ENCODE results near the gene PTCRA. TPM values are rescaled to one million over a fixed set of nuclear protein-coding genes. Genes with fewer than 3 reads are reported as not detected.

Gene PTCRA
- total RNA-seq, 1 experiment from 2014 or later: not detected

DNA sequence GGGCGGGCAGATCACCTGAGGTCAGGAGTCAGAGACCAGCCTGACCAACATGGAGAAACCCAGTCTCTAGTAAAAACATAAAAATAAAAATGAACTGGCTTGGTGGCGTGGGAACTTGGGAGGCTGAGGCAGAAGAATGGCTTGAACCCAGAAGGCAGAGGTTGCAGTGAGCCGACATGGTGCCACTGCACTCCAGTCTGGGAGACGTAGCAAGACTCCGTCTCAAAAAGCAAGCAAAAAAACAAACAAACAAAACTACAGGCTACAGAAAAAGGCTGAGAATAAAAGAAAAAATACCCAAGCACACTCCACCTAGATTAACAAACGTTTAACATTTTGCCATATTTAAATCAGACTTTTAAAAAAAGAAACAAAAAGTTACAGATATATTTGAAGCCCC, 5.9 kb downstream of the PTCRA start (continued):
- TF ChIP-seq, protein P1, sequence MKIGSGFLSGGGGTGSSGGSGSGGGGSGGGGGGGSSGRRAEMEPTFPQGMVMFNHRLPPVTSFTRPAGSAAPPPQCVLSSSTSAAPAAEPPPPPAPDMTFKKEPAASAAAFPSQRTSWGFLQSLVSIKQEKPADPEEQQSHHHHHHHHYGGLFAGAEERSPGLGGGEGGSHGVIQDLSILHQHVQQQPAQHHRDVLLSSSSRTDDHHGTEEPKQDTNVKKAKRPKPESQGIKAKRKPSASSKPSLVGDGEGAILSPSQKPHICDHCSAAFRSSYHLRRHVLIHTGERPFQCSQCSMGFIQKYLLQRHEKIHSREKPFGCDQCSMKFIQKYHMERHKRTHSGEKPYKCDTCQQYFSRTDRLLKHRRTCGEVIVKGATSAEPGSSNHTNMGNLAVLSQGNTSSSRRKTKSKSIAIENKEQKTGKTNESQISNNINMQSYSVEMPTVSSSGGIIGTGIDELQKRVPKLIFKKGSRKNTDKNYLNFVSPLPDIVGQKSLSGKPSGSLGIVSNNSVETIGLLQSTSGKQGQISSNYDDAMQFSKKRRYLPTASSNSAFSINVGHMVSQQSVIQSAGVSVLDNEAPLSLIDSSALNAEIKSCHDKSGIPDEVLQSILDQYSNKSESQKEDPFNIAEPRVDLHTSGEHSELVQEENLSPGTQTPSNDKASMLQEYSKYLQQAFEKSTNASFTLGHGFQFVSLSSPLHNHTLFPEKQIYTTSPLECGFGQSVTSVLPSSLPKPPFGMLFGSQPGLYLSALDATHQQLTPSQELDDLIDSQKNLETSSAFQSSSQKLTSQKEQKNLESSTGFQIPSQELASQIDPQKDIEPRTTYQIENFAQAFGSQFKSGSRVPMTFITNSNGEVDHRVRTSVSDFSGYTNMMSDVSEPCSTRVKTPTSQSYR (CRISPR knock-in tag; IDR thresholded peaks at IDR 0.05): no peak
- no peak for TF ChIP-seq NR1H2 (CRISPR knock-in tag; IDR thresholded peaks at IDR 0.05)
- TF ChIP-seq MXD4 (CRISPR knock-in tag; IDR thresholded peaks at IDR 0.05; ENCODE audit: borderline replicate concordance): no peak
- TF ChIP-seq FOXP1 (CRISPR knock-in tag; IDR thresholded peaks at IDR 0.05; ENCODE audit: borderline replicate concordance): no peak

DNA sequence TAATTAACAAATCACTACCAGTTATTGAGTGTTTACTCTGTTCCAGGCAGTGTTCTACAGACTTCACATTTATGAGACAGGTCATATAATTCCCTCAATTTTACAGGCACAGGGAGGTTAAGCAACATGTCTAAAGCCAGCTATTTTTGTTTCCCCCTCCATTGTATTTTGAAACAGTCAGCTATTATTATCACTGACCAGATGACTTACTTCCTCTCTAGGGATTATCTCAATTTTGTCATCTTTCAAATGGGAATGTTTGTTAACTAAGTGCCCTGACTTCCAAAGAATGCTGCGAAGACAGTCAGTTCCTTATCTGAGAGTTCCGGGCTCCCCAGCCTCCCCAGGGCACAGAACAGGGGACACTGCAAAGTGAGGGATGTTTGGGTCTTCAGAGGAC, 7.8 kb downstream of the PTCRA start:
- CTCF ChIA-PET: no interaction called here
- H3K36me3 Mint-ChIP-seq: no peaks in the 10 kb centered on the region
- no peaks in the 10 kb centered on the region for H3K9me3 Mint-ChIP-seq
- TF ChIP-seq CREM (CRISPR knock-in tag; IDR thresholded peaks at IDR 0.05): no peak
- POLR2A ChIA-PET: interaction anchor here (0.5 kb wide), 1 partner anchor 24 kb away, joined by 3 read pairs; no protein-coding TSS in a partner anchor
- H3K4me3 Mint-ChIP-seq: no peak overlapping the region
- H3K27ac Mint-ChIP-seq: no peak overlapping the region
- no peaks in the 10 kb centered on the region for H3K27me3 Mint-ChIP-seq (ENCODE audit: low read depth)
- ATAC-seq (no peak), DNase-seq (ENCODE audit: low spot score) (no peak)
- peaks cover 11% of the 10 kb centered on the region for H3K4me1 Mint-ChIP-seq

DNA sequence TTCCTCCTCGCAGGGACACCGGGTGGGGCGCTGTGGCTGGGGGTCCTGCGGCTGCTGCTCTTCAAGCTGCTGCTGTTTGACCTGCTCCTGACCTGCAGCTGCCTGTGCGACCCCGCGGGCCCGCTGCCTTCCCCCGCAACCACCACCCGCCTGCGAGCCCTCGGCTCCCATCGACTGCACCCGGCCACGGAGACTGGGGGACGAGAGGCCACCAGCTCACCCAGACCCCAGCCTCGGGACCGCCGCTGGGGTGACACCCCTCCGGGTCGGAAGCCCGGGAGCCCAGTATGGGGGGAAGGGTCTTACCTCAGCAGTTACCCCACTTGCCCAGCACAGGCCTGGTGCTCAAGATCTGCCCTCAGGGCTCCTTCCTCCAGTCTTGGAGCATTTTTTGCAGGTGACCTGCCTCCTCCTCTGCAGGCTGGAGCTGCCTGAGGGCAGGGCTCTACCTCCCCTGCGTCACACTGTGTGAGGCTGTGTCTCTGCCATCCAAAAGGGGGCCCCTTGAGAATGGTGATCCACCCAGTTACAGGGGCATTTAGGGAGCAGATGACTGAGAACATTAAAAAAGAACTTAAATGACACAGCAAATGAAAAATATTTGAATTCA, 9.5 kb downstream of the PTCRA start:
- peak; percentile 30 for DNase-seq (ENCODE audit: low spot score)
- Mint-ChIP-seq H3K36me3 (peaks cover 2% of the 10 kb centered on the region; the same call in 1 of the 2 replicates), H3K9me3 (no peaks in the 10 kb centered on the region), H3K4me3 (no peak overlapping the region), H3K4me1 (peaks cover 14% of the 10 kb centered on the region), H3K27me3 (ENCODE audit: low read depth) (no peaks in the 10 kb centered on the region), H3K27ac (peak overlapping the region; percentile 59; the same call in 1 of the 2 replicates)
- TF ChIP-seq MXD4 (CRISPR knock-in tag; IDR thresholded peaks at IDR 0.05; ENCODE audit: borderline replicate concordance) (no peak), ZNF232 (CRISPR knock-in tag; IDR thresholded peaks at IDR 0.05) (no peak), ZNF121 (CRISPR knock-in tag; IDR thresholded peaks at IDR 0.05) (no peak), NR2C2 (CRISPR knock-in tag; IDR thresholded peaks at IDR 0.05) (no peak), ZNF396 (CRISPR knock-in tag; IDR thresholded peaks at IDR 0.05; ENCODE audit: borderline replicate concordance) (no peak), ERG (CRISPR knock-in tag; IDR thresholded peaks at IDR 0.05) (no peak), ZNF671 (CRISPR knock-in tag; IDR thresholded peaks at IDR 0.05) (no peak), JUN (CRISPR knock-in tag; IDR thresholded peaks at IDR 0.05) (no peak)
- CTCF ChIA-PET: interaction anchor here (0.5 to 1.2 kb wide), 7 partner anchors 8 to 481 kb away, joined by 3 to 5 read pairs (median 3); no protein-coding TSS in a partner anchor
- ATAC-seq: peak; percentile 7
- POLR2A ChIA-PET: interaction anchor here (0.6 kb wide), 1 partner anchor 19 kb away, joined by 3 read pairs; no protein-coding TSS in a partner anchor

GRCh38 chr6:42928986-42929820, 13.3 kb downstream of the PTCRA start, which contains the start of gene CNPY3:
Gene CNPY3 (plus strand): TSS chr6:42929480. CDS start chr6:42929571, 91 bp downstream.
- Mint-ChIP-seq H3K27me3 (ENCODE audit: low read depth) (no peaks in the 10 kb centered on the region), H3K36me3 (peaks cover 11% of the 10 kb centered on the region), H3K27ac (peak within 1 kb of the TSS; percentile 100), H3K4me3 (peak within 1 kb of the TSS; percentile 99), H3K9me3 (no peaks in the 10 kb centered on the region), H3K4me1 (peaks cover 39% of the 10 kb centered on the region)
- POLR2A ChIA-PET: interaction anchor here (0.6 to 2.1 kb wide), 30 partner anchors 10 to 1316 kb away, joined by 3 to 35 read pairs (median 4); partner anchors contain the start of genes BICRAL, CUL9, KLHDC3 and LRRC73
- ATAC-seq: peak; percentile 88
- CTCF ChIA-PET: interaction anchor here (0.5 to 2.5 kb wide), 16 partner anchors 13 to 477 kb away, joined by 3 to 28 read pairs (median 4); partner anchors contain the start of genes CUL7, KLHDC3, PPP2R5D and PTK7
- peak; percentile 96 for DNase-seq (ENCODE audit: low spot score)
- TF ChIP-seq ZNF416 (CRISPR knock-in tag; IDR thresholded peaks at IDR 0.05): no peak
- TF ChIP-seq GABPB1 (CRISPR knock-in tag; IDR thresholded peaks at IDR 0.05): peak; percentile 74; the same call in 1 of the 2 replicates
- no peak for TF ChIP-seq HMGA2 (CRISPR knock-in tag; IDR thresholded peaks at IDR 0.05)
- no peak for TF ChIP-seq ZNF423 (CRISPR knock-in tag; IDR thresholded peaks at IDR 0.05)
- no peak for TF ChIP-seq ZNF425 (CRISPR knock-in tag; conservative IDR thresholded peaks at IDR 0.05)
- no peak for TF ChIP-seq GRHL2 (CRISPR knock-in tag; IDR thresholded peaks at IDR 0.05; ENCODE audit: insufficient replicate concordance, severe bottlenecking)
- TF ChIP-seq, protein P2, sequence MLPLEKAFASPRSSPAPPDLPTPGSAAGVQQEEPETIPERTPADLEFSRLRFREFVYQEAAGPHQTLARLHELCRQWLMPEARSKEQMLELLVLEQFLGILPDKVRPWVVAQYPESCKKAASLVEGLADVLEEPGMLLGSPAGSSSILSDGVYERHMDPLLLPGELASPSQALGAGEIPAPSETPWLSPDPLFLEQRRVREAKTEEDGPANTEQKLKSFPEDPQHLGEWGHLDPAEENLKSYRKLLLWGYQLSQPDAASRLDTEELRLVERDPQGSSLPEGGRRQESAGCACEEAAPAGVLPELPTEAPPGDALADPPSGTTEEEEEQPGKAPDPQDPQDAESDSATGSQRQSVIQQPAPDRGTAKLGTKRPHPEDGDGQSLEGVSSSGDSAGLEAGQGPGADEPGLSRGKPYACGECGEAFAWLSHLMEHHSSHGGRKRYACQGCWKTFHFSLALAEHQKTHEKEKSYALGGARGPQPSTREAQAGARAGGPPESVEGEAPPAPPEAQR (CRISPR knock-in tag; IDR thresholded peaks at IDR 0.05): no peak; the same call in 1 of the 2 replicates
- no peak for TF ChIP-seq GTF2I (CRISPR knock-in tag; conservative IDR thresholded peaks at IDR 0.05)
- TF ChIP-seq JAZF1 (CRISPR knock-in tag; IDR thresholded peaks at IDR 0.05): no peak

Data from WTC11 (cell line).